HG02973 (cell line): ENCODE data around the gene GREB1.

Experiments used
- ATAC-seq: cut with Tn5 transposase; IDR thresholded peaks from one replicate; pipeline ENCODE4 v1.9.1; 2021; ENCODE audit warnings: moderate library complexity; ENCODE audit not compliant: unreplicated experiment

The GREB1 gene

GRCh38 chr2:11535899-11536344 lies 2.1 kb downstream of the GREB1 start:
- ATAC-seq = no peak

- ATAC-seq = no peak
Observed at GRCh38 chr2:11537951-11538350, 4.1 kb downstream of the GREB1 start.

GRCh38 chr2:11539317-11540147 lies 5.7 kb downstream of the GREB1 start:
- ATAC-seq = no peak

GRCh38 chr2:11540148-11540995 lies 6.5 kb downstream of the GREB1 start:
- ATAC-seq = no peak

GRCh38 chr2:11540996-11541692 lies 7.3 kb downstream of the GREB1 start:
- ATAC-seq = no peak

- no peak for ATAC-seq
Observed at GRCh38 chr2:11541693-11542274, 7.9 kb downstream of the GREB1 start.

- no peak for ATAC-seq
Observed at GRCh38 chr2:11542275-11542819, 8.5 kb downstream of the GREB1 start.

- ATAC-seq = no peak
Observed at GRCh38 chr2:11543337-11544216, 9.7 kb downstream of the GREB1 start.

GRCh38 chr2:11546072-11546471 lies 12.2 kb downstream of the GREB1 start:
- no peak for ATAC-seq

GRCh38 chr2:11547912-11548497 lies 14.2 kb downstream of the GREB1 start:
- no peak for ATAC-seq

GRCh38 chr2:11550302-11550701 lies 16.5 kb downstream of the GREB1 start:
- no peak for ATAC-seq

GRCh38 chr2:11550901-11551568 lies 17.2 kb downstream of the GREB1 start:
- ATAC-seq = no peak

- no peak for ATAC-seq
Observed at GRCh38 chr2:11551569-11552259, 17.9 kb downstream of the GREB1 start.

- no peak for ATAC-seq
Observed at GRCh38 chr2:11552260-11552638, 18.4 kb downstream of the GREB1 start.

- no peak for ATAC-seq
Observed at GRCh38 chr2:11553661-11554398, 20.0 kb downstream of the GREB1 start.

GRCh38 chr2:11554399-11554716 lies 20.5 kb downstream of the GREB1 start:
- ATAC-seq = no peak

GRCh38 chr2:11556101-11556806 lies 22.4 kb downstream of the GREB1 start:
- ATAC-seq = no peak
